DMS 273 (cell line): ENCODE results near the gene PDCD6IP.
"Not testable (repeated sequence)": the region's sequence is repeated elsewhere in the genome, so short reads cannot be mapped to it uniquely, and the experiment has no call there.

Experiments used
- DNase-seq: peaks from one replicate; lab custom pipeline; 2025; ENCODE audit not compliant: unreplicated experiment; lab: John Stamatoyannopoulos, UW

The PDCD6IP gene, protein sequence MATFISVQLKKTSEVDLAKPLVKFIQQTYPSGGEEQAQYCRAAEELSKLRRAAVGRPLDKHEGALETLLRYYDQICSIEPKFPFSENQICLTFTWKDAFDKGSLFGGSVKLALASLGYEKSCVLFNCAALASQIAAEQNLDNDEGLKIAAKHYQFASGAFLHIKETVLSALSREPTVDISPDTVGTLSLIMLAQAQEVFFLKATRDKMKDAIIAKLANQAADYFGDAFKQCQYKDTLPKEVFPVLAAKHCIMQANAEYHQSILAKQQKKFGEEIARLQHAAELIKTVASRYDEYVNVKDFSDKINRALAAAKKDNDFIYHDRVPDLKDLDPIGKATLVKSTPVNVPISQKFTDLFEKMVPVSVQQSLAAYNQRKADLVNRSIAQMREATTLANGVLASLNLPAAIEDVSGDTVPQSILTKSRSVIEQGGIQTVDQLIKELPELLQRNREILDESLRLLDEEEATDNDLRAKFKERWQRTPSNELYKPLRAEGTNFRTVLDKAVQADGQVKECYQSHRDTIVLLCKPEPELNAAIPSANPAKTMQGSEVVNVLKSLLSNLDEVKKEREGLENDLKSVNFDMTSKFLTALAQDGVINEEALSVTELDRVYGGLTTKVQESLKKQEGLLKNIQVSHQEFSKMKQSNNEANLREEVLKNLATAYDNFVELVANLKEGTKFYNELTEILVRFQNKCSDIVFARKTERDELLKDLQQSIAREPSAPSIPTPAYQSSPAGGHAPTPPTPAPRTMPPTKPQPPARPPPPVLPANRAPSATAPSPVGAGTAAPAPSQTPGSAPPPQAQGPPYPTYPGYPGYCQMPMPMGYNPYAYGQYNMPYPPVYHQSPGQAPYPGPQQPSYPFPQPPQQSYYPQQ

GRCh38 chr3:33798418-33799201 lies at the start of gene PDCD6IP:
PDCD6IP (plus strand) TSS chr3:33798630; CDS start chr3:33798729, 99 bp downstream.
- DNase-seq: peak; percentile 91

DNA sequence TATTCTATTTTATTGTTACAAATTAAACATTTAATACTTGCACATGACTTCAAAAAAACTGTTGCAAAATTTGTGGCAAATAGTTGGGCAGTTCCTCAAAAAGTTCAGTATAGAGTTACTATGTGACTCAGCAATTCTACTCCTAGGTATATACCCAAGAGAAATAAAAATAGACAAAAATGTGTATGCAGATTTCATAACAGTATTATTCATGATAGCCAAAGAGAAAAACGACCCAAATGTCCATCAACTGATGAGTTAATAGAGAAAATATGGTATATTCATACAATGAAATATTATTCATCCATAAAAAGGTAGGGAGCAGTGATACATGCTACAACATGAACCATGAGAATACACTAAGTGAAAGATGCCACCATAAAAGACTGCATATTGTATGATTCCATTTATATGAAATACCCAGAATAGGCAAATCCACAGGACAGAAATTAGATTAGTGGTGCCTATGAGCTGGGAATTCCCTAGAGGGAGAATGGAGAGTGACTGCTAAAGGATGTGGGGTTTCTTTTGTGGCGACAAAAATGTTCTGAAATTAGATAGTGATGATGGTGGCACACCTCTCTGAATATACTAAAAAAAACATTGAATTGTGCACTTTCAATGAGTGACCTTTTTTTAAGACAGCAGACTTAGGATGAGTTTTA lies 48.8 kb upstream of the PDCD6IP start:
- DNase-seq: no peak

DNA sequence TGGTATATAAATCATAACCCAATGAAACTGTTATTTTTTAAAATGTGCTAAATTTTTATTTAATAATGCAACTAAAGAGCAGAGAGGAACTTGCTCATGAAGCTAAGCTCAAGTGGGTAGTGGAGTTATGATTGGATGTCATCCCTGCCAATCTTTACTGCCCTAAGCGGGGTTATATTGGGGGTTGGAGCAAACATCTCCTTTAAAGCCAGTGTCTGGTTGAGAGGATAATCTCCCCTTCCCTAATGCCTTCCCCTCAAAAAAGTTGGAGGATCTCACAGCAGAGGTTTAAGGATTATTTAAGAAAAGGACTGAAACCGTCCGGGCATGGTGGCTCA lies 48.2 kb upstream of the PDCD6IP start:
- no peak for DNase-seq

- no peak for DNase-seq
Measured at GRCh38 chr3:33751336-33751735, 47.1 kb upstream of the PDCD6IP start.

- DNase-seq: not testable (repeated sequence)
Measured at GRCh38 chr3:33754391-33754790, 44.0 kb upstream of the PDCD6IP start.

- no peak for DNase-seq
Measured at GRCh38 chr3:33758281-33758680, 40.1 kb upstream of the PDCD6IP start.

DNA sequence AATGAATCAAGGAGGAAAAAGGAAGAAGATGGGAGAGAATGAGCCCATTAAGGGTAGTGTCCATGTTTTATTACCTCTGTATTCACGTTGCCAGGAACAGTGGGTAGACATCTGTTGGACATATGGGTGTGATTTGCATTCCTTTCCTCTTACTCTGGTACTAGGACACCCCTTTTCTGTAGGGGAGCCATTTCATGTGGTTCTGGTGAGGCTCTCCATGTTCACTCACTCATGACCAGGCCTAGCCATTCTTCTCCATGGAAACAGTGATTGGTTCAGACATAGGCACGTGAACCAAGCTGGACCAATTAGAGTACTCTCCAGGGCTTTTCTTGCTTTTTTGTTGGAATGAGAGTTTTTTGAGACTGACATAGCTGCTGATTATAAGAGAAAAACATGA lies 39.6 kb upstream of the PDCD6IP start:
- DNase-seq: peak; percentile 13

DNA sequence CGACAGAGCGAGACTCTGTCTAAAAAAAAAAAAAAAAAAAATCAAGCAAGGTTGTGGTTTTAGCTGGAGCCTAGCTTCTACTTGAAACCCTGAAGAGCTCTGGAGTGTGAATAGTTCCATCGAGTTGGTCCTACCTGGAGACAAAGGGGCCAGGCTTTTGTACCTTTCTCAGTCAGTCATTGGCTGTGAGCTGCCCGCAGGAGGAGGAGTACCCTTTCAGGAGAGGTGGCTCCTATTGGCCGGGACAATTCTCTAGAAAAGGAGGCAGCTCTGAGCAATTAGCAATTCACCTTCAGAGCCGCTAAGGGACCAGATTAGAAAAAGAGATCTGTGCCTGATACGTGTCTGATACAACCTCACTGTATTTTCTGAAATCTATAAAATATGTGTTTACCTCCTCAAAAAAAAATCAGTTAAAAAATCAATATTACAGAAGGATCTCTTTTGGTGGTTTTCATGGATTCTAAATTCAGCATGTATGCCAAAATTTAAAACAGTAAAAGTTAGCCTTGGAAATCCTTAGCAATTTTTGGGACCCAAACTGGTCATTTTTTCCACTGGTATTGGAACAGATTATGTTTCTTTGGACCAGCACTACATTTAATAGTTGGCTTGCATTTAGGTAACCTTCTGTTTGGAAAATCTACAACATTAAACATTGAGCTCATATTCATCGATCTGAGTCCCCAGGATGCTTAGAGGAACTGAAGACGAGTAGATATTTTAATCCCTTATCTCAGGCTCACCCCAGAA lies 29.7 kb upstream of the PDCD6IP start:
- DNase-seq: no peak

- no peak for DNase-seq
Measured at GRCh38 chr3:33773637-33774036, 24.8 kb upstream of the PDCD6IP start.

- DNase-seq: no peak
Measured at GRCh38 chr3:33775363-33775762, 23.1 kb upstream of the PDCD6IP start.

- DNase-seq: no peak
Measured at GRCh38 chr3:33777996-33778395, 20.4 kb upstream of the PDCD6IP start.

DNA sequence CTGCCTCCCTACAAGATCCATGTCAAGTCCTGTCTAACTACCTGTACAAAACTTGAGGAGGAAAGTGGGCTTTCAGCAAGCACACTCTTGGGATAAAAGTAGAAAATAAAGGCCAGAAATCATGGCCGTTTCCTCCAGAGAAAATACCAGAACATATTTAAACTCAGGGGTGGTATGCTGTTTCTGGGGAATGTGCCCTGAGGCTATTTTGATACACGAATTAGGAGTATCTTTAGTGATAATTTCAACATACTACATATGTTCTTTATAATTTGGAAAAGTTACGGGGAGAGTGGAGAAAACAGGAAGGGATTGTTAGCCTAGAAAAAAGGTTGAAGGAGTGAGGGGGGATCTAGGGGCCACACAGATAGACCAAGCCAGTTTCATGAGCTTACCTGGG lies 18.7 kb upstream of the PDCD6IP start:
- no peak for DNase-seq

DNA sequence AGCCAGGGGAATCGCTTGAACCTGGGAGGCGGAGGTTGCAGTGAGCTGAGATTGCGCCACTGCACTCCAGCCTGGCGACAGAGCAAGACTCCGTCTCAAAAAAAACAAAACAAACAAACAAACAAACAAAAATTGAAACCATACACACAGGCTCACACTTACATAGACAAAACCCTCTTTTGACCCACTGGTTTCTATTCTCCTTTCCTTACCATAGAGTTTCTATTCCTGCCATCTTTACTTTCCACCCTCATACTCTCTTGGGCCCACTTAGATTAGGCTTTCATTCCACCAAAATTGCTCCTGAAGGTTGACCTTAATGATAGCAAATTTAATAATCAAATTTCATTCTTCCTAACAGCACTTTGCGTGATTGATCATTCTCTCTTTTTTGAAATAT lies 17.0 kb upstream of the PDCD6IP start:
- not testable (repeated sequence) for DNase-seq

- no peak for DNase-seq
Measured at GRCh38 chr3:33786565-33787327, 11.7 kb upstream of the PDCD6IP start.

GRCh38 chr3:33787328-33788009 lies 11.0 kb upstream of the PDCD6IP start:
- peak; percentile 73 for DNase-seq

DNA sequence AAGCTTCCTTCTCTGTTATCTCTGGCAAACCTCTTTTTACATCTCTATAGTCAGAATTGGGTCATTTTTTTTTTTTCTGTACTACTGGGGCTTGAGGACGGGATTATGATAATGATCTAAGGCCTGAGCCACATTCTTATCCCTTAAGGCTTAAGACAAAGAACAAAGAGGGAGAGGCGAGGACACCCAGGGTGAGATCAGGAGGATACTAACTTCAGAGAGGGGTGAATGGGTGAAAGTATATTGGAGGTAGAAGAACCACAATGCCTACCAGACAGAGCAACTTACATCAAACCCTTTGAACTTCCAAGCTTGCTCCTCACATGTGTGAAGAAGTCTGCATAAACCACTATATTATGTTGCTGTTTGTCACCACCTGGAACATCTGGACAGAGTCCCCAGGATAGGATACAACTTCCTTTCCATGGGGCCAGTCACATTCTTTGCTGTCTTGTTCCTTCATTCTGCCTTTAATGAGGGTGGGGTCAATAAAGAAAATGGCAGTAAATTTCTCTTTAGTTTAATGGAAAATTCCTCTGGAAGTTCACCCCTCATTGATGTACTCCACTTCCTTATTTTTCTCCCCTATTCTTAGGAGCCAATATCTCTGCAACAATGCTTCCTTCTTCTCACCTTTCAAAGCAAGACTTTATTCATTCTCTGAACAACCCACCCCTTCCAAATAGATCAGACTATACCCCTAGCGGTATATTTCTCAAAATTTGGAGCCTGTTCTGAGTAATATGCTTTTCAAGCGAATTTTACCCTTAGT lies 9.1 kb upstream of the PDCD6IP start:
- DNase-seq: no peak

DNA sequence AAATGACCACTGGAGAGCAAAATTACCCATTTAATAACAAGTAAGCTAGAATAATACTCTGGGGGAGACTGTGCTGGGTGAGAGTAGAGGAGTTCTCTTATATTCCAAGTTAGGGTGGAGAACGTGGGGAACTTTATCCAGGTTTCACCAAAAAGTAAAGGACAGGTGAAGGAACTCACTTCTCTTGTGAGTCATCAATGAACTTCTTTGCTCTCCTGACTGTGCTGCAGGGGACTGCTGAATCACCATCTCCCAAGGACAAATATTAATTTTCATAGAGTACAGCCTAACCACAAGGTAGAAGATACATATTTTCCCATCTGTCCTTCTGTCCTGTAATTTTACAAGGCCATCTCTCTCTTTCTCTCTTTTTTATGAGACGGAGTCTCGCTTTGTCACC lies 8.3 kb upstream of the PDCD6IP start:
- no peak for DNase-seq
